Measurements from ENCODE around the gene RAP1A. TPM values are rescaled to one million over a fixed set of nuclear protein-coding genes. Genes with fewer than 3 reads are reported as not detected.
A peak's percentile ranks its signal among the peaks of the same experiment; 100 is the strongest.

Gene RAP1A
- 100 to 1,000 TPM in 1 of 2 donors, 10 to 100 TPM in 1; 82.3 to 113 TPM for total RNA-seq
- long read RNA-seq, full-length matches to known transcripts = 39 of 59 reads
- long read RNA-seq, partial matches to known transcripts = 8 of 59 reads
- long read RNA-seq, other reads (novel, unspliced or antisense) = 12 of 59 reads

- DNase-seq (peak; percentile 93 to 98), ATAC-seq (peak; percentile 94)
- intact Hi-C loops (cut with DNase I, micrococcal nuclease) = no loop called here
Measured at GRCh38 chr1:111619635-111620440, at the start of gene RAP1A. Gene RAP1A (plus strand): TSS chr1:111619789. CDS start chr1:111691361, 71,572 bp downstream.

- DNase-seq (no peak), ATAC-seq (no peak)
- intact Hi-C loops (cut with DNase I, micrococcal nuclease) = no loop called here
Measured at GRCh38 chr1:111569913-111570312, 49.7 kb upstream of the RAP1A start.

- no peak for ATAC-seq
- DNase-seq = peak in 1 of 2 donors; percentile 20
- intact Hi-C loops (cut with DNase I, micrococcal nuclease) = no loop called here
Measured at GRCh38 chr1:111570781-111571181, 48.8 kb upstream of the RAP1A start.

GRCh38 chr1:111571239-111571638, 48.4 kb upstream of the RAP1A start:
- DNase-seq (no peak), ATAC-seq (no peak)
- intact Hi-C loops (cut with DNase I, micrococcal nuclease) = no loop called here

GRCh38 chr1:111571987-111572386, 47.6 kb upstream of the RAP1A start:
- ATAC-seq (no peak), DNase-seq (no peak)
- intact Hi-C loops (cut with DNase I, micrococcal nuclease) = no loop called here

- ATAC-seq (peak; percentile 100), DNase-seq (peak; percentile 79 to 80)
- intact Hi-C loops (cut with DNase I, micrococcal nuclease) = no loop called here
Measured at GRCh38 chr1:111576547-111576946, 43.0 kb upstream of the RAP1A start.

GRCh38 chr1:111577814-111578213, 41.8 kb upstream of the RAP1A start:
- ATAC-seq = no peak
- intact Hi-C loops (cut with DNase I, micrococcal nuclease) = no loop called here
- DNase-seq = no peak

GRCh38 chr1:111581166-111581565, 38.4 kb upstream of the RAP1A start:
- no peak for DNase-seq
- ATAC-seq = no peak
- intact Hi-C loops (cut with DNase I, micrococcal nuclease) = no loop called here

- intact Hi-C loops (cut with DNase I, micrococcal nuclease) = no loop called here
- DNase-seq = no peak
- ATAC-seq = no peak
Measured at GRCh38 chr1:111582016-111582415, 37.6 kb upstream of the RAP1A start.

- no peak for DNase-seq
- peak; percentile 32 for ATAC-seq
- intact Hi-C loops (cut with DNase I, micrococcal nuclease) = no loop called here
Measured at GRCh38 chr1:111582644-111583618, 36.7 kb upstream of the RAP1A start.

- no peak for ATAC-seq
- DNase-seq = no peak
- intact Hi-C loops (cut with DNase I, micrococcal nuclease) = no loop called here
Measured at GRCh38 chr1:111585447-111586086, 34.0 kb upstream of the RAP1A start.

- ATAC-seq = no peak
- DNase-seq = no peak
- intact Hi-C loops (cut with DNase I, micrococcal nuclease) = no loop called here
Measured at GRCh38 chr1:111586112-111586511, 33.5 kb upstream of the RAP1A start.

GRCh38 chr1:111587509-111588174, 31.9 kb upstream of the RAP1A start:
- intact Hi-C loops (cut with DNase I, micrococcal nuclease) = no loop called here
- ATAC-seq (no peak), DNase-seq (no peak)

GRCh38 chr1:111591937-111592336, 27.7 kb upstream of the RAP1A start:
- intact Hi-C loops (cut with DNase I, micrococcal nuclease) = no loop called here
- DNase-seq (no peak), ATAC-seq (no peak)

GRCh38 chr1:111592389-111593361, 26.9 kb upstream of the RAP1A start:
- ATAC-seq (peak; percentile 98), DNase-seq (peak; percentile 88 to 90)
- intact Hi-C loops (cut with DNase I, micrococcal nuclease) = no loop called here

- intact Hi-C loops (cut with DNase I, micrococcal nuclease) = no loop called here
- ATAC-seq (peak; percentile 29), DNase-seq (no peak)
Measured at GRCh38 chr1:111593403-111594305, 25.9 kb upstream of the RAP1A start.

Data from left colon (tissue), 2 donors.